ENCODE measurements around the gene KRT82. TPM values are rescaled to one million over a fixed set of nuclear protein-coding genes. Genes with fewer than 3 reads are reported as not detected.

KRT82 gene
- total and polyA plus RNA-seq, 2 experiments from 2014 or later, result not detected

GRCh38 chr12:52382854-52383253 lies 23.3 kb downstream of the KRT82 start:
- Histone ChIP-seq H3K36me3 (replicated peaks; ENCODE audit: insufficient read depth, low read depth) (no peaks in the 10 kb centered on the region), H3K9me3 (ENCODE audit: low read depth) (no peaks in the 10 kb centered on the region), H3K27me3 (no peaks in the 10 kb centered on the region), H4K20me1 (ENCODE audit: insufficient read depth, poor library complexity, severe bottlenecking) (no peaks in the 10 kb centered on the region), H3K4me2 (no peak overlapping the region), H3K27ac (no peak overlapping the region), H3K4me1 (ENCODE audit: insufficient read depth) (no peaks in the 10 kb centered on the region), H3K4me3 (no peak overlapping the region), H3K9me2 (replicated peaks; ENCODE audit: insufficient read depth) (no peaks in the 10 kb centered on the region), H3K79me2 (no peaks in the 10 kb centered on the region), H2AFZ (no peak overlapping the region)
- TF ChIP-seq EZH2 (IDR thresholded peaks at IDR 0.05; ENCODE audit: borderline replicate concordance) (no peak), EZH2phosphoT487 (IDR thresholded peaks at IDR 0.05; ENCODE audit: low read depth, severe bottlenecking, unreplicated experiment) (no peak), CTCF (IDR thresholded peaks at IDR 0.05; ENCODE audit: poor library complexity) (no peak)
- DNase-seq (ENCODE audit: low spot score), result no peak
- 89% methylated on average over 2 of the region's 2 CpGs for WGBS (ENCODE audit: low lambda C conversion rate, missing lambda C conversion rate)

- Histone ChIP-seq H3K36me3 (replicated peaks; ENCODE audit: insufficient read depth, low read depth) (no peaks in the 10 kb centered on the region), H3K27me3 (no peaks in the 10 kb centered on the region), H3K9me2 (replicated peaks; ENCODE audit: insufficient read depth) (no peaks in the 10 kb centered on the region), H3K27ac (no peak overlapping the region), H3K4me1 (ENCODE audit: insufficient read depth) (no peaks in the 10 kb centered on the region), H3K4me3 (no peak overlapping the region), H3K9me3 (ENCODE audit: low read depth) (no peaks in the 10 kb centered on the region), H2AFZ (no peak overlapping the region), H3K4me2 (no peak overlapping the region), H3K79me2 (no peaks in the 10 kb centered on the region), H4K20me1 (ENCODE audit: insufficient read depth, poor library complexity, severe bottlenecking) (no peaks in the 10 kb centered on the region)
- TF ChIP-seq EZH2phosphoT487 (IDR thresholded peaks at IDR 0.05; ENCODE audit: low read depth, severe bottlenecking, unreplicated experiment), result no peak
- no peak for TF ChIP-seq CTCF (IDR thresholded peaks at IDR 0.05; ENCODE audit: poor library complexity)
- no peak for TF ChIP-seq EZH2 (IDR thresholded peaks at IDR 0.05; ENCODE audit: borderline replicate concordance)
- DNase-seq (ENCODE audit: low spot score), result no peak
- 94% methylated on average over 7 of the region's 8 CpGs for WGBS (ENCODE audit: low lambda C conversion rate, missing lambda C conversion rate)
Observed at GRCh38 chr12:52381206-52381605, 24.9 kb downstream of the KRT82 start.

DNA sequence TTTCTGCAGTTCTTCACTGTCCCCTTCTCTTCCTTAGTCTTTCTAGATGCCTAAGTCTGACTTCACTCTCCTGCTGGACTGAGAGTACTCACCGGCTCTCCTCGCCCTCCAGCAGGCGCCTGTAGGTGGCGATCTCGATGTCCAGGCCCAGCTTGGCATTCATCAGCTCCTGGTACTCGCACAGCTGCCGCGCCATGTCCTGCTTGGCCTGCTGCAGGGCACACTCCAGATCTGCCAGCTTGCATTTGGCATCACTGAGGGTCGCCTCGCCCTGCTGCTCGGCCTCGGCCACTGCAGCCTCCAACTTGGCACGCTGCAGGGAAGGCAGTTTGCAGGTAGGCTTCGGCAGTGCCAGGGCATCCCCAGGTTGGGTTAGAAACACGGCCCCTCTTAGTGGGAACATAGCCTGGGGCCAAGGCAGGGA lies 25.9 kb downstream of the KRT82 start:
- WGBS (ENCODE audit: low lambda C conversion rate, missing lambda C conversion rate), result 52% methylated on average over 15 of the region's 15 CpGs
- TF ChIP-seq CTCF (IDR thresholded peaks at IDR 0.05; ENCODE audit: poor library complexity), result peak; percentile 45
- TF ChIP-seq EZH2phosphoT487 (IDR thresholded peaks at IDR 0.05; ENCODE audit: low read depth, severe bottlenecking, unreplicated experiment), result no peak
- no peak for TF ChIP-seq EZH2 (IDR thresholded peaks at IDR 0.05; ENCODE audit: borderline replicate concordance)
- H2AFZ ChIP-seq, result no peak overlapping the region

GRCh38 chr12:52379536-52379935 lies 26.6 kb downstream of the KRT82 start:
- Histone ChIP-seq H3K4me1 (ENCODE audit: insufficient read depth) (no peaks in the 10 kb centered on the region), H2AFZ (no peak overlapping the region), H3K36me3 (replicated peaks; ENCODE audit: insufficient read depth, low read depth) (no peaks in the 10 kb centered on the region), H3K27ac (no peak overlapping the region), H3K27me3 (no peaks in the 10 kb centered on the region), H3K4me3 (no peak overlapping the region), H3K79me2 (no peaks in the 10 kb centered on the region), H3K4me2 (no peak overlapping the region), H4K20me1 (ENCODE audit: insufficient read depth, poor library complexity, severe bottlenecking) (no peaks in the 10 kb centered on the region), H3K9me2 (replicated peaks; ENCODE audit: insufficient read depth) (no peaks in the 10 kb centered on the region), H3K9me3 (ENCODE audit: low read depth) (no peaks in the 10 kb centered on the region)
- DNase-seq (ENCODE audit: low spot score), result no peak
- WGBS (ENCODE audit: low lambda C conversion rate, missing lambda C conversion rate), result 79% methylated on average over 6 of the region's 6 CpGs
- no peak for TF ChIP-seq CTCF (IDR thresholded peaks at IDR 0.05; ENCODE audit: poor library complexity)
- TF ChIP-seq EZH2 (IDR thresholded peaks at IDR 0.05; ENCODE audit: borderline replicate concordance), result no peak
- no peak for TF ChIP-seq EZH2phosphoT487 (IDR thresholded peaks at IDR 0.05; ENCODE audit: low read depth, severe bottlenecking, unreplicated experiment)

More for the DNA sequence above, 25.9 kb downstream of the KRT82 start:
- H3K79me2 ChIP-seq, result no peaks in the 10 kb centered on the region
- H4K20me1 ChIP-seq (ENCODE audit: insufficient read depth, poor library complexity, severe bottlenecking), result no peaks in the 10 kb centered on the region
- H3K9me3 ChIP-seq (ENCODE audit: low read depth), result no peaks in the 10 kb centered on the region
- no peaks in the 10 kb centered on the region for H3K4me1 ChIP-seq (ENCODE audit: insufficient read depth)
- no peaks in the 10 kb centered on the region for H3K9me2 ChIP-seq (replicated peaks; ENCODE audit: insufficient read depth)
- no peak overlapping the region for H3K4me2 ChIP-seq
- no peak overlapping the region for H3K27ac ChIP-seq
- no peaks in the 10 kb centered on the region for H3K27me3 ChIP-seq
- no peak overlapping the region for H3K4me3 ChIP-seq
- H3K36me3 ChIP-seq (replicated peaks; ENCODE audit: insufficient read depth, low read depth), result no peaks in the 10 kb centered on the region
- DNase-seq (ENCODE audit: low spot score), result peak; percentile 48

Measured in hepatocyte (in vitro differentiated cells).